Measurements from ENCODE around the gene PLPPR2. TPM values are rescaled to one million over a fixed set of nuclear protein-coding genes. Genes with fewer than 3 reads are reported as not detected.

PLPPR2 gene
- polyA plus RNA-seq, 1 experiment, result 13.8 TPM

DNA sequence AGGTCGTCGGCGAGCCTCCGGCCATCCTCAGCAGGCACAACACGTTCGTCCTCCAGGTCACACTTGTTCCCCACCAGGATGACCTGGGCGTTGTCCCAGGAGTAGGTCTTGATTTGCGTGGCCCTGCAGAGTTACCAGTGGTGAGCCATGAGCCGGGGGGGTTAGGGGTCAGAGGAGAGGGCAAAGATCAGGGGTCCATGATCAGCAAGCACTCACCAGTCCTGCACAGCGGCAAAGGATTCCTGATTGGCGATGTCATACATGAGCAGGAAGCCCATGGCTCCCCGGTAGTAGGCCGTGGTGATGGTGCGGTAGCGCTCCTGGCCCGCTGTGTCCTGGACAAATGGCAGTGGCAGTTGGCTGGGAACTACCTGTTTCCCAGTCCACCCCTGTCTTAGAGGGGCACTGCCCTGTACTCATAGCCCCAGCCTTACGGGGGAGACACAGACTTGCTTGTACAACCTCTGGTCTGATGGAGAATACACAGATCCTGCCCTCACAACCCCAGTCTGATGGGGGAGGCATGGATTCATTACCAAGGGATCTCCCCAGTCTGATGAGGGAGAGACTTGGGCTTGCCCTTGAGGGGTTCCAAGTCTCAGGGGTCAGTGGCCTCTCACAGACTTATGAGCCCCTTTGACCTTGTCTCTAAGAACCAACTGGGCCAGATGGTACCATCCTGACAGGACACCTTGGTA lies 19.6 kb upstream of the PLPPR2 start:
- POLR2A ChIA-PET, result no interaction called here
- CTCF ChIA-PET, result no interaction called here
- no peak for DNase-seq (ENCODE audit: low read depth, low spot score)
- Histone ChIP-seq H3K4me3 (ENCODE audit: low read depth, low read length) (no peak overlapping the region), H3K27ac (ENCODE audit: low read depth, low read length) (no peak overlapping the region), H3K27me3 (ENCODE audit: control insufficient read depth, insufficient read depth, low read length) (no peaks in the 10 kb centered on the region), H3K9me3 (ENCODE audit: control insufficient read depth, insufficient read depth, low read length) (no peaks in the 10 kb centered on the region; the same call in 1 of the 2 replicates)
- TF ChIP-seq, protein P1, sequence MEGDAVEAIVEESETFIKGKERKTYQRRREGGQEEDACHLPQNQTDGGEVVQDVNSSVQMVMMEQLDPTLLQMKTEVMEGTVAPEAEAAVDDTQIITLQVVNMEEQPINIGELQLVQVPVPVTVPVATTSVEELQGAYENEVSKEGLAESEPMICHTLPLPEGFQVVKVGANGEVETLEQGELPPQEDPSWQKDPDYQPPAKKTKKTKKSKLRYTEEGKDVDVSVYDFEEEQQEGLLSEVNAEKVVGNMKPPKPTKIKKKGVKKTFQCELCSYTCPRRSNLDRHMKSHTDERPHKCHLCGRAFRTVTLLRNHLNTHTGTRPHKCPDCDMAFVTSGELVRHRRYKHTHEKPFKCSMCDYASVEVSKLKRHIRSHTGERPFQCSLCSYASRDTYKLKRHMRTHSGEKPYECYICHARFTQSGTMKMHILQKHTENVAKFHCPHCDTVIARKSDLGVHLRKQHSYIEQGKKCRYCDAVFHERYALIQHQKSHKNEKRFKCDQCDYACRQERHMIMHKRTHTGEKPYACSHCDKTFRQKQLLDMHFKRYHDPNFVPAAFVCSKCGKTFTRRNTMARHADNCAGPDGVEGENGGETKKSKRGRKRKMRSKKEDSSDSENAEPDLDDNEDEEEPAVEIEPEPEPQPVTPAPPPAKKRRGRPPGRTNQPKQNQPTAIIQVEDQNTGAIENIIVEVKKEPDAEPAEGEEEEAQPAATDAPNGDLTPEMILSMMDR (IDR thresholded peaks at IDR 0.05; ENCODE audit: low read depth, low read length), result no peak

DNA sequence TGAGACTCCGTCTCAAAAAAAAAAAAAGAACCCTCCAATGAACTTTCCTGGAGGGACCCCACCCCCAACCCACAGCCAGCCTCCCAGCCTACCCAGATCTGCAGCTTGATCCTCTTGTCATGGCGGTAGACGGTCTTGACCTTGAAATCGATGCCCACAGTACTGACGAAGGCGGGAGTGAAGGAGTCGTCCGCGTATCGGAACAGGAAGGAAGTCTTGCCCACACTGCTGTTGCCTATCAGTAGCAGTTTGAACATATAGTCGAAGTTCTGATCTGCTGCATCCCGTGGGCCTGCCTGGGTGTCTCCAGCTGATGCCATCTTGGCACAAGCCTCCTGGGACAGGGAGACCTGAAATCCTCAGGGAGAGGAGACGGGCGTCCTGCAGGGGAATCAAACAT lies 18.2 kb upstream of the PLPPR2 start:
- POLR2A ChIA-PET, result no interaction called here
- no peaks in the 10 kb centered on the region for H3K27me3 ChIP-seq (ENCODE audit: control insufficient read depth, insufficient read depth, low read length)
- no peak overlapping the region for H3K27ac ChIP-seq (ENCODE audit: low read depth, low read length)
- CTCF ChIA-PET, result no interaction called here
- no peak overlapping the region for H3K4me3 ChIP-seq (ENCODE audit: low read depth, low read length)
- H3K9me3 ChIP-seq (ENCODE audit: control insufficient read depth, insufficient read depth, low read length), result no peaks in the 10 kb centered on the region; the same call in 1 of the 2 replicates
- TF ChIP-seq, protein P1 (IDR thresholded peaks at IDR 0.05; ENCODE audit: low read depth, low read length), result no peak
- DNase-seq (ENCODE audit: low read depth, low spot score), result no peak

DNA sequence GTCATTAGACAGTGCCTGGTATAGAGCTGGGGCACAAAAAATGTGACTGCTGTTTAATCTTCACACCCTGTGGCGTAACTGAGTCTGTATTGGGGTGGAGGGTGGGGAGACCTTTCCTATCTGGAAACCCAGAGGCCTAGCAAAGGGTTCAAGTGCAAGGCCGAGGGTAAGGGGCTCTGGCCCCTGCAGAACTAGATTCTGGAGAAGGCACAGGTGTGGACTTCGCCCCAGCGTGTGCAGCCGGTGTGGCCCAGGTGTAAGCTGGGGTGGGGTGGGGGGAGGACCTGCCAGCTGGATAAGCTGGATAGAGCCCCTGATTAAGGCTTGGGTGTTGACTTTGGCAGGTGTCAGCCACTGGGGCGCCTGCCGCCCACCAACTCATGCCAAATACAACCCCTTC lies 17.1 kb upstream of the PLPPR2 start:
- Histone ChIP-seq H3K9me3 (ENCODE audit: control insufficient read depth, insufficient read depth, low read length) (no peaks in the 10 kb centered on the region; the same call in 1 of the 2 replicates), H3K27me3 (ENCODE audit: control insufficient read depth, insufficient read depth, low read length) (no peaks in the 10 kb centered on the region), H3K27ac (ENCODE audit: low read depth, low read length) (no peak overlapping the region), H3K4me3 (ENCODE audit: low read depth, low read length) (no peak overlapping the region)
- POLR2A ChIA-PET, result interaction anchor here (0.7 kb wide), 1 partner anchor 14 kb away, joined by 4 read pairs; no protein-coding TSS in a partner anchor
- CTCF ChIA-PET, result interaction anchor here (1.5 kb wide), 1 partner anchor 43 kb away, joined by 6 read pairs; no protein-coding TSS in a partner anchor
- TF ChIP-seq, protein P1 (IDR thresholded peaks at IDR 0.05; ENCODE audit: low read depth, low read length), result no peak
- no peak for DNase-seq (ENCODE audit: low read depth, low spot score)

DNA sequence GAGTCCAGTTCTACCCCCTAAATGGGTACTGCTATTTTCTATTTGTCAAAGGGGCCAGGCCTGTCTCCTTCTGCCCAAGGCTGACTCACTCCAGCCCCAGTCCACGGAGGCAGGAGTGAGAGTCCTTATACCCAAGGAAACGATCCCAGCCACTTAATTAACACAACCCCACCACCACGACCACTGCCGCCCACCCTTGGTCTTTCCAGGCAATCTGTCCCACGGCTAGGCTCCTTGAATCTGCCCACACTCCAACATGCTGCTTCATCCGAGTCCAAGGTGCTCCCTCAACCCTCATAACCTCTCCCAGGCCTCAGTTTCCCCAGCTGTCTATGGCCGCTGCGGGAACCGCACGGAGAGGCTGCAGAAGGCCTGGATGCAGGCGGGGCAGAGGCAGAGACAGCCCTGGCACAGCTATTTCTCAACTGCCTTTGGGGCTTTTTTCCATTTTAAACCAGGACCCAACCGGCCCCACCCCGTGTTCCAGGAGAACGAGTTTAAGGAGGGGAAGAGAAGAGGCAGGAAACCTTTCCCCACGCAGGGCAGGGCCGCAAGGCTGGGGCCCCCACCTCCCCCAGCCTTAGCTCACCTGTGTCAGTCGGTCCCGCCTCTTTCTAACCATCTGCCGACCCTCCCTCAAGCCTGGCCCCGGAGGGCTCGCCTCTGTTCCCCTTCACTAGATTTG lies 16.5 kb upstream of the PLPPR2 start:
- DNase-seq (ENCODE audit: low read depth, low spot score), result no peak
- POLR2A ChIA-PET, result interaction anchor here (1.0 to 1.6 kb wide), 2 partner anchors 15 to 36 kb away, joined by 4 read pairs; partner anchors contain the start of gene SWSAP1
- CTCF ChIA-PET, result interaction anchor here (1.5 kb wide), 1 partner anchor 43 kb away, joined by 6 read pairs; no protein-coding TSS in a partner anchor
- H3K4me3 ChIP-seq (ENCODE audit: low read depth, low read length), result peak overlapping the region; percentile 73
- TF ChIP-seq, protein P1 (IDR thresholded peaks at IDR 0.05; ENCODE audit: low read depth, low read length), result no peak
- no peaks in the 10 kb centered on the region; the same call in 1 of the 2 replicates for H3K9me3 ChIP-seq (ENCODE audit: control insufficient read depth, insufficient read depth, low read length)
- H3K27ac ChIP-seq (ENCODE audit: low read depth, low read length), result no peak overlapping the region
- H3K27me3 ChIP-seq (ENCODE audit: control insufficient read depth, insufficient read depth, low read length), result no peaks in the 10 kb centered on the region

Data from AG04450 (cell line).